ENCODE results near the gene MGAT5B.
"Not testable (repeated sequence)": the region's sequence is repeated elsewhere in the genome, so short reads cannot be mapped to it uniquely, and the experiment has no call there.

Gene MGAT5B

DNA sequence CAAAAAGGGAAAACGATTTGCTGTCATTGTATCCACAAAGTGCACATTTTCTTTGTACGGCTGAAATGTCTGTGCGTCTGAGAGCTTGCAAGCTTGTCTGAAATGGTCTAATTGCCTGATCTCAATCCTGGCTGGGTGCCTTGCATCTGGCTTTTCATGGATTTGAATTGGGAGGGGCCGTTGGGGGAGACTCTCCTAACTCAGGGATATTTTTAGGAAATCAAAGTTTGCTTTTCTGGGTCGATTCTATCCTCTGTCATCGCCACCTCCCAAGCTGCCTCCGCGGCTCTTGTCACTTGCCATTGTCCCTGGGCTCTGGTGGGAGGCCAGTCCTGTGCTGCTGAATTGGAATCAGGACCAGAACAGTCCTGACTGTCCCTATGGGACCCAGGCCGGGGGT is 33.3 kb upstream of the MGAT5B start:
- H3K4me3 ChIP-seq (ENCODE audit: low read length), result no peak overlapping the region
- no peak overlapping the region for H3K27ac ChIP-seq (ENCODE audit: low read length)
- no peak for DNase-seq (ENCODE audit: low read depth, low spot score)
- no CpG with 5 or more reads among the region's 9 CpGs for WGBS (ENCODE audit: insufficient coverage, insufficient read length)
- H3K27me3 ChIP-seq (ENCODE audit: control insufficient read depth, insufficient read depth, low read length), result no peaks in the 10 kb centered on the region
- peaks cover 1% of the 10 kb centered on the region; the same call in 1 of the 2 replicates for H3K4me1 ChIP-seq (ENCODE audit: control insufficient read depth, insufficient read depth, low read length)
- H3K9me3 ChIP-seq (ENCODE audit: control insufficient read depth, insufficient read depth, low read length), result no peaks in the 10 kb centered on the region
- no peaks in the 10 kb centered on the region for H3K36me3 ChIP-seq (ENCODE audit: control insufficient read depth, insufficient read depth, low read length)

DNA sequence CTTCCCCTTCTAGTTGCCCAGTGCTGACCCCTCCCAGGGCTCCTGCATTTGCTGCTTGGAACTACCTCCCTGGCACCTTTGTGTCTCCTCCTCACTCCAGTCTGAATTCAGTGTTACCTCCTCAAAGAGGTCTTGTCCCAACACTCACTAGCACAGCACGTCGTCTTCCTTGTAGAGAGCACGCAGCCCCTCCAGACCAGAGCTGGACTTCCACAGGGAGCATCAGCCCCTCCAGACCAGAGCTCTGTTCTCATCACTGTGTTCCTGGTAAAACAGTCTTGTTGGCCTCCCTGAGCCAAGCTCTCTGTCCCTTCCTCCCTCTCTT is 27.8 kb upstream of the MGAT5B start:
- no CpG with 5 or more reads among the region's 3 CpGs for WGBS (ENCODE audit: insufficient coverage, insufficient read length)
- Histone ChIP-seq H3K36me3 (ENCODE audit: control insufficient read depth, insufficient read depth, low read length) (no peaks in the 10 kb centered on the region), H3K27ac (ENCODE audit: low read length) (no peak overlapping the region), H3K9me3 (ENCODE audit: control insufficient read depth, insufficient read depth, low read length) (no peaks in the 10 kb centered on the region), H3K4me3 (ENCODE audit: low read length) (no peak overlapping the region), H3K4me1 (ENCODE audit: control insufficient read depth, insufficient read depth, low read length) (peaks cover 6% of the 10 kb centered on the region; the same call in 1 of the 2 replicates), H3K27me3 (ENCODE audit: control insufficient read depth, insufficient read depth, low read length) (no peaks in the 10 kb centered on the region)
- DNase-seq (ENCODE audit: low read depth, low spot score), result no peak

DNA sequence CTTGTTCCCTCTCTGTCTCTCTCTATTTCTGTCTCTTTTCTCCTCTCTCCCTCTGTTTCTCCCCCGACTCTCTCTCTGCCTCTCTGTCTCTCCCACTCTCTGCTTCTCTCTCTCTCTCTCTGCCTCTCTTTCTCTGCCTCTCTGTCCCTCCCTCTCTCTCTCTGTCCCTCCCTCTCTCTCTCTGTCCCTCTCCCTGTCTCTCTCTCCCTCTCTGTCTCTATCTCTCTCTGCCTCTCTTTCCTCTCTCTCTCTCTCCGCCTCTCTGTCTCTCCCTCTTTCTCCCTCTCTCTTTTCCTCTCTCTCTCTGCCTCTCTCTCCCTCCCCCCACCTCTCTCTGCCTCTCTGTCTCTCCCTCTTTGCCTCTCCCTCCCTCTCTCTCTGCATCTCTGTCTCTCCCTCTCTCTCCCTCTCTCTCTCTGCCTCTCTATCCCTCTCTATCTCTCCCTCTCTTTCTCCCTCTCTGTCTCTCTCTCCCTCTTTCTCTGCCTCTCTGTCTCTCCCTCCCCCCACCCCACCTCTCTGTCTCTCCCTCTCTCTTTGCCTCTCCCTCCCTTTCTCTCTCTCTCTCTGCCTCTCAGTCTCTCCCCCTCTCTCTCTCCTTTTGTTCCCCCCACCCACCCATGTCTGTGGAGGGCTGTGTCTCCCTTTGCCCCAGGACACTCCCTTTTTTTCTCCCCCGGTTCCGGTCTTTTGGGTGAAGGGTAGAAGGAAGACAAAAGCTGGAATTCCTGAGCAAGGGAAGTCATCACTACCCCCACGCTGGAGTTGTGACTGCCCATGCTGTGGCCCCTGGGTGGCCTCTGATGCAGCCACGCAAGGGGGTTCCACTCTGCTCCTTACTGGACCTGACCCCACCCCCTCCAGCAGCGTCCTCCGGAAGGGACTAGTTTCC is 27.1 kb upstream of the MGAT5B start:
- no peak overlapping the region for H3K27ac ChIP-seq (ENCODE audit: low read length)
- no peaks in the 10 kb centered on the region for H3K9me3 ChIP-seq (ENCODE audit: control insufficient read depth, insufficient read depth, low read length)
- no peak for DNase-seq (ENCODE audit: low read depth, low spot score)
- peaks cover 6% of the 10 kb centered on the region; the same call in 1 of the 2 replicates for H3K4me1 ChIP-seq (ENCODE audit: control insufficient read depth, insufficient read depth, low read length)
- no peaks in the 10 kb centered on the region for H3K27me3 ChIP-seq (ENCODE audit: control insufficient read depth, insufficient read depth, low read length)
- H3K4me3 ChIP-seq (ENCODE audit: low read length), result peak overlapping the region; percentile 20; the same call in 1 of the 2 replicates
- no peaks in the 10 kb centered on the region for H3K36me3 ChIP-seq (ENCODE audit: control insufficient read depth, insufficient read depth, low read length)
- no CpG with 5 or more reads among the region's 8 CpGs for WGBS (ENCODE audit: insufficient coverage, insufficient read length)

DNA sequence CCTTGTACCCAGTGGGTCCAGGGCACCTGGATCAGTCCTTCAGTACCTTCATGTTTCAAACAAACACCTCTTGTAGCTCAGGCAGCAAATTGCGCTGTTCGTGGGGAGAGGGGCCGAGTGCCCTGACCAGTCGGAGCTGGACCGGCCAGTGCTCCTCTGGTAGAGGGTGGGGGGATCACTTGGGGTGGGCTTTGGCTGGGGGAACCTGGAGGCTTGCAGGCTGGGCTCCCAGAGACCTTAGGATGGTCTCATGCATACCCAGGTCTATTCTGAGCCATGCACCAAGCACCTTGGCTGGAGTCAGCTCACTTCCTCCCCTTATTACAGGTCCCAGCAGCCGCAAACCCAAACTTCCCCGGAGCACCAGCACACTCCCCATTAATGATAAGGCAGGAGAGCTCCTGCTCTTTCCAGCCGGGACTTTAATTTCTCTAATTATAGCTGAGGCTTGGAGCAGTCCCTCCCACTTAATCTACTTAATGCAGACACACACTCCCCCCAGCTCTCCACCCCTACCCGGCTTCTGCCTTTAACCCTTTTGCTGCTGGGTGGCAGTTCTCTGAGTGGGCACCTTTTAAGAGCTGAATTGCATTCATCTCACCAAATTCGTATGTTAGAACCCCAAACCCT is 26.3 kb upstream of the MGAT5B start:
- Histone ChIP-seq H3K4me3 (ENCODE audit: low read length) (peak overlapping the region; percentile 20; the same call in 1 of the 2 replicates), H3K9me3 (ENCODE audit: control insufficient read depth, insufficient read depth, low read length) (no peaks in the 10 kb centered on the region), H3K27ac (ENCODE audit: low read length) (no peak overlapping the region), H3K27me3 (ENCODE audit: control insufficient read depth, insufficient read depth, low read length) (no peaks in the 10 kb centered on the region), H3K36me3 (ENCODE audit: control insufficient read depth, insufficient read depth, low read length) (no peaks in the 10 kb centered on the region), H3K4me1 (ENCODE audit: control insufficient read depth, insufficient read depth, low read length) (peaks cover 6% of the 10 kb centered on the region; the same call in 1 of the 2 replicates)
- DNase-seq (ENCODE audit: low read depth, low spot score), result no peak
- no CpG with 5 or more reads among the region's 10 CpGs for WGBS (ENCODE audit: insufficient coverage, insufficient read length)

DNA sequence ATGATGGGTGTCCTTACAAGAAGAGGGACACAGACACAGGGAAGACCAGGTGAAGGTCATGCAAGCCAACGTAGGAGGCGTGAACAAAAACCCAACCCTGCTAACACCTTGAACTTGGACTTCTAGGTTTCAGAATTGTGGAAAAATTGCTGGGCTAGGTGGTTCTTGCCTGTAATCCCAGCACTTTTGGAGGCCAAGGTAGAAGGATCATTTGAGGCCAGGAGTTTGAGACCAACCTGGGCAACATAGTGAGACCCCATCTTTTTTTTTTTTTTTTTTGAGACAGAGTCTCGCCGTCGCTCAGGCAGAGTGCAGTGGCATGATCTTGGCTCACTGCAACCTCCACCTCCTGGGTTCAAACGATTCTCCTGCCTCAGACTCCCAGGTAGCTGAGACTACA is 25.1 kb upstream of the MGAT5B start:
- H3K9me3 ChIP-seq (ENCODE audit: control insufficient read depth, insufficient read depth, low read length); H3K4me1 ChIP-seq (ENCODE audit: control insufficient read depth, insufficient read depth, low read length); H3K36me3 ChIP-seq (ENCODE audit: control insufficient read depth, insufficient read depth, low read length); H3K27ac ChIP-seq (ENCODE audit: low read length); DNase-seq (ENCODE audit: low read depth, low spot score); H3K4me3 ChIP-seq (ENCODE audit: low read length); H3K27me3 ChIP-seq (ENCODE audit: control insufficient read depth, insufficient read depth, low read length): not testable (repeated sequence)
- no CpG with 5 or more reads among the region's 6 CpGs for WGBS (ENCODE audit: insufficient coverage, insufficient read length)

DNA sequence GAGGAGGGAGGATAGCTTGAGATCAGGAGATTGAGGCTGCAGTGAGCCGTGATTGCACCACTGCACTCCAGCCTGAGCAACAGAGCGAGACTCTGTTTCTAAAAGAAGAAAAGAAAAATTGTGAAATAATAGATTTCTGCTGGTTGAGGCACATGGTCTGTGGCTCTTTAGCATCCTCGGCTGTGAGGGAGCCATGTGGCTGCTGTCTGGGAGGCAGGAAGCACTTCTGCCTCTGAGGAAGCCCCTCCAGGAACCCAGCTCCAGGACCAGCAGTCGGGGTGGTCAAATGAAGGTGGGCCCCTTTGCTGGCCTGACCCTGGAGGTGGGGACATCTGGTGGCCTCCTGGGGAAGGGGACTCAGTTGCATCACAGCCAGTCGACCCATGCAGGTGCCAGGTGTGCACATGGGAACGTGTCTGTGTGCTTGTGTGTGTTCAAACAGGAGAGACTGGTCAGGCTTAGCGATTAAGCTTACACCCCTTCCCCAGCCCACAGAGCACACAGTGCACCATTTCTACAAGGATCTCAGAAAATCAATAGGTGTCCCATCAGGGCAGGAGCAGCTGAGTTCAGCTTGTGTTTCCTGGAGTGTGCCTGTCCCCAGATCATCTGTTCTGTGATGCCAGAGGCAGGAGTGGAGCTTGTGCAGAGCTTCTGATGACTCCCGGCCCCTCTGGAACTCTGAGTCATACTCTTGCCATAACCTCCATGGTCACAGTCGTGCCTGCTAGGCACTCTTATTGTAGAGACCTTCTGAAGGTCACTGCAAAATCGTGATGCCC is 24.3 kb upstream of the MGAT5B start:
- Histone ChIP-seq H3K4me3 (ENCODE audit: low read length) (no peak overlapping the region), H3K27ac (ENCODE audit: low read length) (no peak overlapping the region), H3K36me3 (ENCODE audit: control insufficient read depth, insufficient read depth, low read length) (no peaks in the 10 kb centered on the region), H3K4me1 (ENCODE audit: control insufficient read depth, insufficient read depth, low read length) (peaks cover 6% of the 10 kb centered on the region; the same call in 1 of the 2 replicates), H3K27me3 (ENCODE audit: control insufficient read depth, insufficient read depth, low read length) (no peaks in the 10 kb centered on the region), H3K9me3 (ENCODE audit: control insufficient read depth, insufficient read depth, low read length) (no peaks in the 10 kb centered on the region)
- no CpG with 5 or more reads among the region's 10 CpGs for WGBS (ENCODE audit: insufficient coverage, insufficient read length)
- DNase-seq (ENCODE audit: low read depth, low spot score), result no peak

DNA sequence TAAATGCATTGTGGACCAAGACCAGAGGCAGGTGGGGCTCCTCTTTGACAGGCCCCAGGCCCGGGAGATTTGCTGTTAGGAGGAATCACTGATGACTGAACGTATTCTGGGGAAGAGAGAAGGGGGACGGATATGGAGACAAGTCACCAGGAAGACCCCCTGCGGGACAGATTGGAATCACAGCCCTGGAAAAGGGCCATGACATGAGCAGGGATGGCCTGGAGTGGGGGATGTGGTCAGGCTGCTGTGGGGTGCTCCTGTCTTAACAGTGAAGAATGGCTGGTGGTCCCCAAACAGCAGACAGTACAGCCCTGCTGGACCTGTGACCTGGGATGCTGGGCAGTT is 23.7 kb upstream of the MGAT5B start:
- Histone ChIP-seq H3K4me3 (ENCODE audit: low read length) (no peak overlapping the region), H3K27ac (ENCODE audit: low read length) (no peak overlapping the region), H3K27me3 (ENCODE audit: control insufficient read depth, insufficient read depth, low read length) (no peaks in the 10 kb centered on the region), H3K36me3 (ENCODE audit: control insufficient read depth, insufficient read depth, low read length) (no peaks in the 10 kb centered on the region), H3K4me1 (ENCODE audit: control insufficient read depth, insufficient read depth, low read length) (peaks cover 5% of the 10 kb centered on the region; the same call in 1 of the 2 replicates), H3K9me3 (ENCODE audit: control insufficient read depth, insufficient read depth, low read length) (no peaks in the 10 kb centered on the region)
- no CpG with 5 or more reads among the region's 4 CpGs for WGBS (ENCODE audit: insufficient coverage, insufficient read length)
- DNase-seq (ENCODE audit: low read depth, low spot score), result no peak

DNA sequence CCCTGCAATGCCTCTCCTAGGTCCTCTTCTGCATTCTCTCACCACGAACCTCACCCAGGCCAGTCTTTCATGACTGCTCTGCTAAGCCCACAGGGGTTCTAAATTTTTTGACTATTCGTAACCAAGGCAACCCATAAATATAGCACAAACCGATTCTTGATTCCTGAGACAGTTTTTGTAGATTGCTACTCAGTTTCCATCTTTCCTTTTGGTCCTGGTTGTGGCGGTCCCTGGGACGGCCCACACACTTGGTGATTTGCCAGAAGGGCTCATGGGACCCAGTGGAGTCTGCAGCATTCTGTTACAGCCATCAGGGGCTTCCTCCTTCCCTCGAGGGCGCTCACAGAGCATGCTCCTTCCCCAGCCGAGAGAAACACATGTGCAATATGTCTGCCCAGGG is 23.4 kb upstream of the MGAT5B start:
- Histone ChIP-seq H3K27ac (ENCODE audit: low read length) (no peak overlapping the region), H3K9me3 (ENCODE audit: control insufficient read depth, insufficient read depth, low read length) (no peaks in the 10 kb centered on the region), H3K27me3 (ENCODE audit: control insufficient read depth, insufficient read depth, low read length) (no peaks in the 10 kb centered on the region), H3K36me3 (ENCODE audit: control insufficient read depth, insufficient read depth, low read length) (no peaks in the 10 kb centered on the region), H3K4me3 (ENCODE audit: low read length) (no peak overlapping the region), H3K4me1 (ENCODE audit: control insufficient read depth, insufficient read depth, low read length) (peaks cover 5% of the 10 kb centered on the region; the same call in 1 of the 2 replicates)
- no peak for DNase-seq (ENCODE audit: low read depth, low spot score)
- no CpG with 5 or more reads among the region's 8 CpGs for WGBS (ENCODE audit: insufficient coverage, insufficient read length)

DNA sequence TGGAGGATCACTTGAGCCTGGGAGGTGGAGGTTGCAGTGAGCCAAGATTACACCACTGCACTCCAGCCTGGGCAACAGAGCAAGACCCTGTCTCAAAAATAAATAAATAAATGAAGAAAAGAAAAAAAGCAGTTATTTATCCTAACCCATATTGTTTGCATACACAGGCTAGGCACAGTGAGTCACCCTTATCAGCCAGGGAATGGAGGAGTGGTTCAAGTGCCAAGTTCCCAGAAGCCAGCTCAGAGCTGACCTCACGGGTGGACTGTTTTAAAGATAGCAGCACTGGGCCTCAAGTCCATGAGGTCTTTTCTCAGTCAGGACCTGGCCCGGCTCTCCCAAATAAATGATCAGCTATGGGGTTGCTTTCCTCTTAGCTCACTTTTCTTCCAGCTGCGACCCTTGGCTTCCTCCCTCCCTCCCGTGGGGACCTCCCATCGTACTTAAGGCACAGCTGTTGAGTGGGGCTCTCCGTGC is 22.6 kb upstream of the MGAT5B start:
- H3K4me1 ChIP-seq (ENCODE audit: control insufficient read depth, insufficient read depth, low read length), result peaks cover 4% of the 10 kb centered on the region; the same call in 1 of the 2 replicates
- no peaks in the 10 kb centered on the region for H3K36me3 ChIP-seq (ENCODE audit: control insufficient read depth, insufficient read depth, low read length)
- DNase-seq (ENCODE audit: low read depth, low spot score), result no peak
- no peaks in the 10 kb centered on the region for H3K27me3 ChIP-seq (ENCODE audit: control insufficient read depth, insufficient read depth, low read length)
- no peak overlapping the region for H3K4me3 ChIP-seq (ENCODE audit: low read length)
- WGBS (ENCODE audit: insufficient coverage, insufficient read length), result no CpG with 5 or more reads among the region's 6 CpGs
- no peaks in the 10 kb centered on the region for H3K9me3 ChIP-seq (ENCODE audit: control insufficient read depth, insufficient read depth, low read length)
- H3K27ac ChIP-seq (ENCODE audit: low read length), result no peak overlapping the region

DNA sequence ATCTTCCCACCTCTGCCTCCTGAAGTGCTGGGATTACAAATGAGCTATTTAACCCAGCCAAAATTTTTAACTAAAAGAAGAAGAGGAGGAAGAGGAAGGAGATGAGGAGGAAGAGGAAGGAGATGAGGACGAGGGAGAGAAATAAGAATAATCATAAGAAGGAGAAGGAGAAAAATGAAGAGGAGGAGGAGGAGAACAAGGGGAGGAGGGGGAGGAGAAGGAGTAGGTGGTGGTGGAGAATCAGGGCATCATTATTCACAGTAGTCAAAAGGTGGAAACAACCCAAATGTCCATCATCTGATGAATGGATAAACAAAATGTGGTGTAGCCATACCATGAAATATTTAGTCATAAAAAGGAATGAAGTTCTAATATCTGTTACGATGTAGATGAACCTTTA is 21.2 kb upstream of the MGAT5B start:
- DNase-seq (ENCODE audit: low read depth, low spot score), result no peak
- 100% methylated on average over 1 of the region's 2 CpGs for WGBS (ENCODE audit: insufficient coverage, insufficient read length)
- Histone ChIP-seq H3K9me3 (ENCODE audit: control insufficient read depth, insufficient read depth, low read length) (no peaks in the 10 kb centered on the region), H3K27me3 (ENCODE audit: control insufficient read depth, insufficient read depth, low read length) (no peaks in the 10 kb centered on the region), H3K4me1 (ENCODE audit: control insufficient read depth, insufficient read depth, low read length) (peaks cover 4% of the 10 kb centered on the region; the same call in 1 of the 2 replicates), H3K4me3 (ENCODE audit: low read length) (no peak overlapping the region), H3K27ac (ENCODE audit: low read length) (no peak overlapping the region), H3K36me3 (ENCODE audit: control insufficient read depth, insufficient read depth, low read length) (no peaks in the 10 kb centered on the region)
